Measurements from ENCODE around the gene ERGIC1. TPM values are rescaled to one million over a fixed set of nuclear protein-coding genes. Genes with fewer than 3 reads are reported as not detected.
A peak's percentile ranks its signal among the peaks of the same experiment; 100 is the strongest.

The ERGIC1 gene
- total RNA-seq, 1 donor from 2014 or later, result 131 TPM

DNA sequence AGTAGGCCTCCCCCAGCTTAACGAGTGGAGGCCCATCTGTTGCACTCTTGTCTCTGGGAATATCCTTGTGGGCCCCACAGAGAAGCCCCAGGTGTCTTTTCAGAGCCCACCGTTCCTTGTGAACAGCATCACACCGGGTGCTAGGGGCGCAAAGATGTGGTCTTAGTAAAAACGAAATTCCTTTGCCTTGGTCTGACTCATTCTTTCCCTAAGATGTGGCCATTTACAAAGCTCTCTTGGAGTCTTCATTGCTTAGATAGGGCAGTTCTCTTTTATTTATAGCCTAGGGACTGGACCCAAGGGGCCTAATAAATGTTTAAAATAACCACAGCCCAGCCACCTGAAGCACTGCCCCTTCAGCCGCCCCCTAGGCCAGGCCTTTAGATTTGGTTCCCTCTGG, 72.4 kb downstream of the ERGIC1 start:
- Mint-ChIP-seq H3K27me3 (ENCODE audit: low read depth, unreplicated experiment) (no peaks in the 10 kb centered on the region), H3K36me3 (ENCODE audit: low read depth, unreplicated experiment) (peaks cover 15% of the 10 kb centered on the region), H3K9me3 (ENCODE audit: unreplicated experiment) (no peaks in the 10 kb centered on the region), H3K4me3 (ENCODE audit: unreplicated experiment) (no peak overlapping the region), H3K4me1 (ENCODE audit: low read depth, unreplicated experiment) (peaks cover 37% of the 10 kb centered on the region), H3K27ac (ENCODE audit: unreplicated experiment) (no peak overlapping the region)
- no peaks in the 10 kb centered on the region for H3K36me3 ChIP-seq (ENCODE audit: insufficient read depth, low read length)
- DNase-seq (ENCODE audit: low read depth) (peak; percentile 90), FAIRE-seq (no peak)
- peaks cover 10% of the 10 kb centered on the region for H3K79me2 ChIP-seq (ENCODE audit: insufficient read depth, low read length)
- H3K27me3 ChIP-seq (ENCODE audit: insufficient read depth, low read length), result no peaks in the 10 kb centered on the region
- no peak overlapping the region for H2AFZ ChIP-seq (ENCODE audit: low read depth, low read length)
- no peak for TF ChIP-seq EZH2 (IDR thresholded peaks at IDR 0.05; ENCODE audit: insufficient read depth, low read length)
- TF ChIP-seq, protein P1, sequence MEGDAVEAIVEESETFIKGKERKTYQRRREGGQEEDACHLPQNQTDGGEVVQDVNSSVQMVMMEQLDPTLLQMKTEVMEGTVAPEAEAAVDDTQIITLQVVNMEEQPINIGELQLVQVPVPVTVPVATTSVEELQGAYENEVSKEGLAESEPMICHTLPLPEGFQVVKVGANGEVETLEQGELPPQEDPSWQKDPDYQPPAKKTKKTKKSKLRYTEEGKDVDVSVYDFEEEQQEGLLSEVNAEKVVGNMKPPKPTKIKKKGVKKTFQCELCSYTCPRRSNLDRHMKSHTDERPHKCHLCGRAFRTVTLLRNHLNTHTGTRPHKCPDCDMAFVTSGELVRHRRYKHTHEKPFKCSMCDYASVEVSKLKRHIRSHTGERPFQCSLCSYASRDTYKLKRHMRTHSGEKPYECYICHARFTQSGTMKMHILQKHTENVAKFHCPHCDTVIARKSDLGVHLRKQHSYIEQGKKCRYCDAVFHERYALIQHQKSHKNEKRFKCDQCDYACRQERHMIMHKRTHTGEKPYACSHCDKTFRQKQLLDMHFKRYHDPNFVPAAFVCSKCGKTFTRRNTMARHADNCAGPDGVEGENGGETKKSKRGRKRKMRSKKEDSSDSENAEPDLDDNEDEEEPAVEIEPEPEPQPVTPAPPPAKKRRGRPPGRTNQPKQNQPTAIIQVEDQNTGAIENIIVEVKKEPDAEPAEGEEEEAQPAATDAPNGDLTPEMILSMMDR (IDR thresholded peaks at IDR 0.05; ENCODE audit: insufficient read depth, low read depth, low read length), result no peak
- H3K9ac ChIP-seq (ENCODE audit: low read length), result peak overlapping the region; percentile 90
- no peaks in the 10 kb centered on the region for H3K9me3 ChIP-seq (ENCODE audit: insufficient read depth, low read depth, low read length)
- no peak overlapping the region for H3K4me3 ChIP-seq (ENCODE audit: insufficient read depth, low read depth, low read length)
- H3K4me2 ChIP-seq (ENCODE audit: low read length), result peak overlapping the region; percentile 50
- H3K4me1 ChIP-seq (ENCODE audit: insufficient read depth, low read length), result peaks cover 78% of the 10 kb centered on the region
- peak overlapping the region; percentile 100 for H3K27ac ChIP-seq (ENCODE audit: low read depth, low read length)
- no peaks in the 10 kb centered on the region for H4K20me1 ChIP-seq (ENCODE audit: insufficient read depth, low read length)

DNA sequence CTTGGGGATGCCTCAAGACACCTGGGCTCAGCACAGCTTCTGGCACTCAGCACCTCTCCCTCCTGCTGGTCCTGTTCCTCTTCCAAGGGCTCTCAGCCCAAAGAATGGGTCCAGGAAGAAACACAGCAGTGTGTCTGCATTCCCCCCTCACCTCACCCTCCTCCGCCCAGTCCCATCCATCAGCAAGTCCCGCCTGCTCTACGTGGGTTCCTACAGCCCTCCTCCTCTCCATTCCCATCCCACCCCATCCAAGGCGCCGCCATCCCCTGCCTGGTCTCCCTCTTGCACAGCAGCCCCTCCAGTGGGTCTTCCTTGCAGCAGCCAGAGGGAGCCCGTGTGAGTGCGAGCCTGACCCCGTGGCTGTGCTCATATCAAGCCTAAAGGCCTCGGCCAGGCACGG, 72.8 kb downstream of the ERGIC1 start:
- no peaks in the 10 kb centered on the region for H3K36me3 ChIP-seq (ENCODE audit: insufficient read depth, low read length)
- Mint-ChIP-seq H3K9me3 (ENCODE audit: unreplicated experiment) (no peaks in the 10 kb centered on the region), H3K27ac (ENCODE audit: unreplicated experiment) (no peak overlapping the region), H3K36me3 (ENCODE audit: low read depth, unreplicated experiment) (peaks cover 15% of the 10 kb centered on the region), H3K4me3 (ENCODE audit: unreplicated experiment) (no peak overlapping the region), H3K4me1 (ENCODE audit: low read depth, unreplicated experiment) (peaks cover 37% of the 10 kb centered on the region), H3K27me3 (ENCODE audit: low read depth, unreplicated experiment) (no peaks in the 10 kb centered on the region)
- peak overlapping the region; percentile 100 for H3K27ac ChIP-seq (ENCODE audit: low read depth, low read length)
- H3K4me1 ChIP-seq (ENCODE audit: insufficient read depth, low read length), result peaks cover 78% of the 10 kb centered on the region
- H2AFZ ChIP-seq (ENCODE audit: low read depth, low read length), result no peak overlapping the region
- no peak overlapping the region for H3K4me3 ChIP-seq (ENCODE audit: insufficient read depth, low read depth, low read length)
- H3K9me3 ChIP-seq (ENCODE audit: insufficient read depth, low read depth, low read length), result no peaks in the 10 kb centered on the region
- H3K9ac ChIP-seq (ENCODE audit: low read length), result peak overlapping the region; percentile 90
- H4K20me1 ChIP-seq (ENCODE audit: insufficient read depth, low read length), result no peaks in the 10 kb centered on the region
- peaks cover 8% of the 10 kb centered on the region for H3K79me2 ChIP-seq (ENCODE audit: insufficient read depth, low read length)
- TF ChIP-seq, protein P1 (IDR thresholded peaks at IDR 0.05; ENCODE audit: insufficient read depth, low read depth, low read length), result no peak
- TF ChIP-seq EZH2 (IDR thresholded peaks at IDR 0.05; ENCODE audit: insufficient read depth, low read length), result no peak
- DNase-seq (ENCODE audit: low read depth) (no peak), FAIRE-seq (no peak)
- no peaks in the 10 kb centered on the region for H3K27me3 ChIP-seq (ENCODE audit: insufficient read depth, low read length)
- peak overlapping the region; percentile 50 for H3K4me2 ChIP-seq (ENCODE audit: low read length)

DNA sequence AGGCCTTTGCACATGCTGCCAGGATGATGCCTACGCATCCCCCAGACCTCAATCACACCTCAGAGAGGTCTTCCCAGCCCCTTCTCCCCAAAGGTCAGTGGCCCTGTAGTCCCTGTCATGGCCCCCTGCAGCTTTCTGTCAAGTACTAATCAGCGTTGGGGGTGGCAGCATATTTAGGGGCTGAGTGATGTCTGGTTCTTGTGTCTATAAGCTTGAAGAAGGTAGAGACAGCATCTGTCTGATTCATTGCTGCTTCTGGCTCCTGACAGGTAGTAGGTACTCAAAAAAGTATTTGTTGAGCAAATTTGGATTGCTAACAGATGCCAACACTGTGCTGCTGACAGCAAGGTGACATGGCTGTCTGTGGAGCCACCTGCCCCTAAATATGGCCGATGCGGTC, 73.6 kb downstream of the ERGIC1 start:
- TF ChIP-seq EZH2 (IDR thresholded peaks at IDR 0.05; ENCODE audit: insufficient read depth, low read length), result no peak
- TF ChIP-seq, protein P1 (IDR thresholded peaks at IDR 0.05; ENCODE audit: insufficient read depth, low read depth, low read length), result no peak
- Mint-ChIP-seq H3K36me3 (ENCODE audit: low read depth, unreplicated experiment) (peaks cover 15% of the 10 kb centered on the region), H3K9me3 (ENCODE audit: unreplicated experiment) (no peaks in the 10 kb centered on the region), H3K27me3 (ENCODE audit: low read depth, unreplicated experiment) (no peaks in the 10 kb centered on the region), H3K27ac (ENCODE audit: unreplicated experiment) (peak overlapping the region; percentile 62), H3K4me3 (ENCODE audit: unreplicated experiment) (no peak overlapping the region), H3K4me1 (ENCODE audit: low read depth, unreplicated experiment) (peaks cover 34% of the 10 kb centered on the region)
- Histone ChIP-seq H2AFZ (ENCODE audit: low read depth, low read length) (no peak overlapping the region), H3K4me3 (ENCODE audit: insufficient read depth, low read depth, low read length) (no peak overlapping the region), H3K36me3 (ENCODE audit: insufficient read depth, low read length) (no peaks in the 10 kb centered on the region), H4K20me1 (ENCODE audit: insufficient read depth, low read length) (no peaks in the 10 kb centered on the region), H3K9ac (ENCODE audit: low read length) (peak overlapping the region; percentile 7), H3K4me2 (ENCODE audit: low read length) (no peak overlapping the region), H3K27ac (ENCODE audit: low read depth, low read length) (peak overlapping the region; percentile 19), H3K79me2 (ENCODE audit: insufficient read depth, low read length) (peaks cover 7% of the 10 kb centered on the region), H3K9me3 (ENCODE audit: insufficient read depth, low read depth, low read length) (no peaks in the 10 kb centered on the region), H3K27me3 (ENCODE audit: insufficient read depth, low read length) (no peaks in the 10 kb centered on the region), H3K4me1 (ENCODE audit: insufficient read depth, low read length) (peaks cover 75% of the 10 kb centered on the region)
- FAIRE-seq (no peak), DNase-seq (ENCODE audit: low read depth) (no peak)

Measured in astrocyte (in vitro differentiated cells and primary cell).